Skeletal muscle tissue (tissue), 4 donors: ENCODE data around the gene WNT7B. TPM values are rescaled to one million over a fixed set of nuclear protein-coding genes. Genes with fewer than 3 reads are reported as not detected.

Experiments used
- H3K27ac ChIP-seq: one replicate; pipeline ENCODE4 v1.7.0; 2013; ENCODE audit warnings: mild to moderate bottlenecking, low read depth, low read length, inconsistent platforms
- H3K27me3 ChIP-seq, 3 donors: one replicate each; pipeline ENCODE4 v1.7.0; 2013; ENCODE audit warnings: low read length in 3 of 3; ENCODE audit not compliant: control insufficient read depth in 3 of 3, insufficient read depth in 3 of 3
- H3K36me3 ChIP-seq, 3 donors: one replicate each; pipeline ENCODE4 v1.7.0; 2013; ENCODE audit warnings: low read length in 3 of 3; ENCODE audit not compliant: control insufficient read depth in 3 of 3, insufficient read depth in 3 of 3
- H3K4me1 ChIP-seq, 3 donors: one replicate each; pipeline ENCODE4 v1.7.0; 2013; ENCODE audit warnings: low read length in 3 of 3, mild to moderate bottlenecking in 3 of 3; ENCODE audit not compliant: control insufficient read depth in 3 of 3, insufficient read depth in 3 of 3
- H3K4me3 ChIP-seq, 3 donors: one replicate each; pipeline ENCODE4 v1.7.0; 2013; ENCODE audit warnings: low read length in 3 of 3
- H3K9ac ChIP-seq, 3 donors: one replicate each; pipeline ENCODE4 v1.7.0; 2013; ENCODE audit warnings: low read length in 3 of 3, mild to moderate bottlenecking in 3 of 3, moderate library complexity in 2 of 3, low read depth in 1 of 3
- H3K9me3 ChIP-seq, 3 donors: one replicate each; pipeline ENCODE4 v1.7.0; 2013; ENCODE audit warnings: low read length in 3 of 3; ENCODE audit not compliant: control insufficient read depth in 3 of 3
- total RNA-seq: library from RNA; depleted of rRNA; stranded (reverse); fragments of >200 nt; gene quantifications from one replicate; pipeline ENCODE4 v1.2.3, GENCODE V29; 2014
- donor health status: Osteomylitis.

The WNT7B gene
- total RNA-seq, 1 donor from 2014 or later = not detected

- Histone ChIP-seq H3K9me3 (no peaks in the 10 kb centered on the region), H3K4me1 (no peaks in the 10 kb centered on the region), H3K27ac (no peak overlapping the region), H3K4me3 (no peak overlapping the region), H3K36me3 (no peaks in the 10 kb centered on the region), H3K27me3 (peaks cover 15 to 44% (median 26%) of the 10 kb centered on the region in 3 donors), H3K9ac (no peak overlapping the region)
Observed at GRCh38 chr22:45959719-45960476, 17.1 kb downstream of the WNT7B start.

GRCh38 chr22:45958971-45959370 is 18.0 kb downstream of the WNT7B start:
- no peaks in the 10 kb centered on the region for H3K4me1 ChIP-seq
- H3K9ac ChIP-seq = no peak overlapping the region
- H3K9me3 ChIP-seq = no peaks in the 10 kb centered on the region
- peaks cover 17 to 42% (median 28%) of the 10 kb centered on the region in 3 donors for H3K27me3 ChIP-seq
- H3K36me3 ChIP-seq = no peaks in the 10 kb centered on the region
- H3K27ac ChIP-seq = no peak overlapping the region
- H3K4me3 ChIP-seq = no peak overlapping the region

- Histone ChIP-seq H3K4me3 (no peak overlapping the region), H3K27me3 (peaks cover 25 to 37% (median 34%) of the 10 kb centered on the region in 3 donors), H3K27ac (no peak overlapping the region), H3K4me1 (peaks cover 0 to 4% (median 4%) of the 10 kb centered on the region in 3 donors), H3K9me3 (no peaks in the 10 kb centered on the region), H3K9ac (no peak overlapping the region), H3K36me3 (no peaks in the 10 kb centered on the region)
Observed at GRCh38 chr22:45957826-45958225, 19.1 kb downstream of the WNT7B start.

- H3K4me1 ChIP-seq = peaks cover 2 to 16% (median 12%) of the 10 kb centered on the region in 3 donors
Observed at GRCh38 chr22:45953178-45953577, 23.8 kb downstream of the WNT7B start.

GRCh38 chr22:45952553-45952952 is 24.4 kb downstream of the WNT7B start:
- Histone ChIP-seq H3K36me3 (no peaks in the 10 kb centered on the region), H3K9me3 (no peaks in the 10 kb centered on the region), H3K27me3 (peaks cover 53 to 69% (median 59%) of the 10 kb centered on the region in 3 donors), H3K9ac (no peak overlapping the region), H3K27ac (no peak overlapping the region), H3K4me3 (no peak overlapping the region), H3K4me1 (peaks cover 2 to 16% (median 12%) of the 10 kb centered on the region in 3 donors)

More at GRCh38 chr22:45953178-45953577, 23.8 kb downstream of the WNT7B start:
- Histone ChIP-seq H3K9ac (no peak overlapping the region), H3K27me3 (peaks cover 49 to 67% (median 56%) of the 10 kb centered on the region in 3 donors), H3K27ac (no peak overlapping the region), H3K4me3 (no peak overlapping the region), H3K36me3 (no peaks in the 10 kb centered on the region), H3K9me3 (no peaks in the 10 kb centered on the region)

- Histone ChIP-seq H3K9me3 (no peaks in the 10 kb centered on the region), H3K36me3 (no peaks in the 10 kb centered on the region), H3K4me1 (peaks cover 2 to 16% (median 12%) of the 10 kb centered on the region in 3 donors), H3K9ac (no peak overlapping the region), H3K27ac (no peak overlapping the region), H3K4me3 (no peak overlapping the region), H3K27me3 (peaks cover 57 to 73% (median 63%) of the 10 kb centered on the region in 3 donors)
Observed at GRCh38 chr22:45952151-45952550, 24.8 kb downstream of the WNT7B start.

GRCh38 chr22:45949891-45950290 is 27.1 kb downstream of the WNT7B start:
- peaks cover 2 to 16% (median 12%) of the 10 kb centered on the region in 3 donors for H3K4me1 ChIP-seq
- H3K9me3 ChIP-seq = no peaks in the 10 kb centered on the region
- H3K27ac ChIP-seq = no peak overlapping the region
- H3K9ac ChIP-seq = no peak overlapping the region
- H3K4me3 ChIP-seq = no peak overlapping the region
- no peaks in the 10 kb centered on the region for H3K36me3 ChIP-seq
- H3K27me3 ChIP-seq = peaks cover 53 to 67% (median 55%) of the 10 kb centered on the region in 3 donors

- H3K4me1 ChIP-seq = peaks cover 2 to 16% (median 12%) of the 10 kb centered on the region in 3 donors
- no peaks in the 10 kb centered on the region for H3K9me3 ChIP-seq
- H3K9ac ChIP-seq = no peak overlapping the region
- H3K27me3 ChIP-seq = peaks cover 48 to 61% (median 51%) of the 10 kb centered on the region in 3 donors
- no peaks in the 10 kb centered on the region for H3K36me3 ChIP-seq
- H3K27ac ChIP-seq = no peak overlapping the region
- no peak overlapping the region for H3K4me3 ChIP-seq
Observed at GRCh38 chr22:45949258-45949870, 27.6 kb downstream of the WNT7B start.

GRCh38 chr22:45948081-45948648 is 28.8 kb downstream of the WNT7B start:
- Histone ChIP-seq H3K9ac (no peak overlapping the region), H3K27me3 (peaks cover 39 to 51% (median 45%) of the 10 kb centered on the region in 3 donors), H3K4me1 (peaks cover 2 to 15% (median 11%) of the 10 kb centered on the region in 3 donors), H3K9me3 (no peaks in the 10 kb centered on the region), H3K27ac (no peak overlapping the region), H3K4me3 (no peak overlapping the region), H3K36me3 (no peaks in the 10 kb centered on the region)
